HepG2 (cell line): ENCODE data around the gene CADM1. TPM values are rescaled to one million over a fixed set of nuclear protein-coding genes. Genes with fewer than 3 reads are reported as not detected.

ENCODE experiments used
- CC2D1A ChIP-seq: sonication (generic); formaldehyde crosslinking; IDR thresholded peaks from 2 replicates; pipeline ENCODE4 v1.8.1; 2023; ENCODE audit warnings: mild to moderate bottlenecking, missing genetic modification reagents
- ELK4 ChIP-seq: sonication (generic); formaldehyde crosslinking; IDR thresholded peaks from 2 replicates; pipeline ENCODE4 v1.9.0; 2021; ENCODE audit warnings: missing genetic modification reagents, borderline replicate concordance
- FLYWCH1 ChIP-seq: sonication (generic); formaldehyde crosslinking; IDR thresholded peaks from 2 replicates; pipeline ENCODE4 v1.8.1; 2023; ENCODE audit warnings: mild to moderate bottlenecking, missing genetic modification reagents
- HNRNPUL1 ChIP-seq: fragments of 200-400 bp; formaldehyde crosslinking; IDR thresholded peaks from 2 replicates; pipeline ENCODE4 v1.6.1; 2017; ENCODE audit warnings: low read depth, mild to moderate bottlenecking, low read length, moderate library complexity
- JARID2 ChIP-seq: sonication (generic); formaldehyde crosslinking; IDR thresholded peaks from 2 replicates; pipeline ENCODE4 v1.8.1; 2023; ENCODE audit warnings: missing genetic modification reagents, inconsistent platforms; ENCODE audit not compliant: insufficient replicate concordance
- JDP2 ChIP-seq: sonication (generic); formaldehyde crosslinking; IDR thresholded peaks from 2 replicates; pipeline ENCODE4 v1.8.1; 2022; ENCODE audit warnings: missing genetic modification reagents, borderline replicate concordance
- KAT8 ChIP-seq: IDR thresholded peaks from 2 replicates; pipeline ENCODE4 v1.6.1; 2016; ENCODE audit warnings: missing genetic modification reagents, missing compliant biosample characterization
- MLX ChIP-seq: IDR thresholded peaks from 2 replicates; pipeline ENCODE4 v1.6.1; 2016
- MNT ChIP-seq: fragments of 450-650 bp; IDR thresholded peaks from 2 replicates; pipeline ENCODE4 v1.6.1; 2016
- NRL ChIP-seq: sonication (generic); formaldehyde crosslinking; IDR thresholded peaks from 2 replicates; pipeline ENCODE4 v1.5.0; 2020; ENCODE audit warnings: missing genetic modification reagents, mild to moderate bottlenecking, moderate library complexity, borderline replicate concordance
- PHF21A ChIP-seq: sonication (generic); formaldehyde crosslinking; IDR thresholded peaks from 2 replicates; pipeline ENCODE4 v1.5.0; 2020; ENCODE audit warnings: mild to moderate bottlenecking, missing genetic modification reagents
- RELA ChIP-seq: sonication (generic); formaldehyde crosslinking; IDR thresholded peaks from 2 replicates; pipeline ENCODE4 v1.4.0; 2020; ENCODE audit warnings: missing genetic modification reagents
- REST ChIP-seq, 2 experiments: IDR thresholded peaks; 2 replicates each; pipeline ENCODE4 v1.6.1; 2011 to 2012; ENCODE audit warnings: low read length in 2 of 2, borderline replicate concordance in 1 of 2, low read depth in 1 of 2, mild to moderate bottlenecking in 1 of 2, moderate library complexity in 1 of 2
- STAT6 ChIP-seq: sonication (generic); formaldehyde crosslinking; IDR thresholded peaks from 2 replicates; pipeline ENCODE4 v1.4.0; 2020; ENCODE audit warnings: missing genetic modification reagents, mild to moderate bottlenecking, borderline replicate concordance
- XRCC5 ChIP-seq: fragments of 200-400 bp; formaldehyde crosslinking; optimal IDR thresholded peaks from 2 replicates; pipeline ENCODE3; 2017; ENCODE audit warnings: mild to moderate bottlenecking, low read length
- YEATS4 ChIP-seq: sonication (generic); formaldehyde crosslinking; IDR thresholded peaks from 2 replicates; pipeline ENCODE4 v1.4.0; 2020; ENCODE audit warnings: missing genetic modification reagents, borderline replicate concordance
- ZNF703 ChIP-seq: sonication (generic); formaldehyde crosslinking; IDR thresholded peaks from 2 replicates; pipeline ENCODE4 v1.5.1; 2020; ENCODE audit warnings: missing genetic modification reagents, mild to moderate bottlenecking, moderate library complexity, borderline replicate concordance
- ZNF784 ChIP-seq: sonication (generic); formaldehyde crosslinking; IDR thresholded peaks from 2 replicates; pipeline ENCODE4 v1.5.1; 2020; ENCODE audit warnings: missing genetic modification reagents, mild to moderate bottlenecking, borderline replicate concordance
- polyA plus RNA-seq, 8 experiments: library from polyadenylated mRNA; depleted of rRNA in 3 of 8; stranded (reverse) in 7 of 8; unstranded in 1 of 8; fragments of >200 nt; fragmentation: Illumina TruSeq in 4 of 8; extraction: Trizol in 4 of 8; gene quantifications; 2 replicates each; pipeline versions ENCODE4 v1.2.1 to v1.2.3, GENCODE V29; 2011 to 2016; ENCODE audit warnings: low read depth in 4 of 8, missing spikeins in 1 of 8, mixed read lengths in 1 of 8; ENCODE audit not compliant: insufficient read depth in 1 of 8
- total RNA-seq, 5 experiments: library from RNA; depleted of rRNA; stranded (reverse); fragments of >200 nt; fragmentation: Illumina TruSeq; extraction: Trizol; gene quantifications; 2 replicates each; pipeline ENCODE4 v1.2.3, GENCODE V29; 2016; ENCODE audit warnings: low read depth in 1 of 5

Gene CADM1
- total and polyA plus RNA-seq, 2 of the 13 experiments (the other 11 are each of a cell fraction or from before 2014, with no cell fraction given) = 71.3 to 122 TPM

GRCh38 chr11:115357066-115357465 lies 147.1 kb downstream of the CADM1 start (continued):
- TF ChIP-seq CC2D1A (CRISPR knock-in tag) = no peak
- no peak for TF ChIP-seq STAT6 (CRISPR knock-in tag)
- TF ChIP-seq XRCC5 = no peak
- TF ChIP-seq YEATS4 (CRISPR knock-in tag) = no peak
- no peak for TF ChIP-seq FLYWCH1
- TF ChIP-seq ELK4 (CRISPR knock-in tag) = no peak
- TF ChIP-seq JDP2 = no peak
- TF ChIP-seq MNT = peak; percentile 84
- TF ChIP-seq ZNF784 (CRISPR knock-in tag) = no peak
- no peak for TF ChIP-seq HNRNPUL1
- TF ChIP-seq REST (IDR thresholded peaks at IDR 0.05; ENCODE audit: borderline replicate concordance in 1 of 2, low read depth in 1 of 2, low read length in 2 of 2) = no peak
- TF ChIP-seq PHF21A (CRISPR knock-in tag) = 0 out of 2 replicates have a peak, but pooled peaks have one; percentile 19
- TF ChIP-seq RELA (CRISPR knock-in tag) = no peak
- no peak for TF ChIP-seq NRL (CRISPR knock-in tag)
- TF ChIP-seq ZNF703 = no peak
- no peak for TF ChIP-seq JARID2 (CRISPR knock-in tag)
- TF ChIP-seq MLX (CRISPR knock-in tag) = no peak
- TF ChIP-seq KAT8 (CRISPR knock-in tag) = peak; percentile 38; the same call in 1 of the 2 replicates
